Cortex of kidney (tissue), 1 donor: ENCODE results near the gene HIPK2.

Experiments used
- DNase-seq: peaks from one replicate; lab custom pipeline; 2025; lab: John Stamatoyannopoulos, UW

The HIPK2 gene

GRCh38 chr7:139735466-139735865 lies 42.3 kb downstream of the HIPK2 start:
- DNase-seq, result no peak

DNA sequence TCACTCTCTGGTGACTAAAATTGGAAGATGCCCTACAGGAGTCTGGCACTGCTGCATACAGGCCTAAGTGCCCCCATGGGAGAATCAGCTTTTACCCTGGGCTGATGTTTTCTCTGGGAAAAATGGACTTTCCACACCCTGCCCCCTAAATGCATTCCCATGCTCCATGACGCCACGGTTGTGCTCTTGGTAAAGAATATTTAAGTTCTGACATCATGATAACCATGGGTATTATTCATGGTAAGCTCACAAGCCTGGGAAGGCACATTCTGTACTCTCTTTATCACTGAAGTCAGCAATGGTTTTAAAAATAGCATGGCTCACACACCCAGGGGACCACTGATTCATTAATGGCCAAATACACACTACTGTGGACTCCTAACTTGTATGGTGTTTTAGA lies 43.4 kb downstream of the HIPK2 start:
- DNase-seq, result no peak

DNA sequence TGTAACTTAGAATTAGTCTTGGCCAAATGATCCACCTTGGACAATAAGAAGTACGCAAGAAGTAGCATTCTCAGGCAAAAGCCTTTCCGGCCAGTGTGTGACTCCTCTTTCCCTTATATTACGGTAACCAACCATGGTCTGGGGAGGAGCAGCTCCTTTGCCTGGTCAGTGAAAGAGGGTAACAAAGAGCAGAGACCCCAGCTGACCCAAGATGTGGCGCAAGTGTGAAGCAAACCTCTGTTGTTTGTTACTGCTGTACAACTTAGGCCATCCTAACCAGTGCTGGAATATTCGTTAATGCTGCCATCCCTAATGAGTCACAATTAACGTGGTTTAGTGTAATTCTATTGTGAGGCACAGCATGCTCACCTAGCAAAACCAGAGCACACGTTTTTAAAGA lies 44.0 kb downstream of the HIPK2 start:
- no peak for DNase-seq

- DNase-seq, result no peak
Measured at GRCh38 chr7:139732471-139733167, 45.2 kb downstream of the HIPK2 start.

DNA sequence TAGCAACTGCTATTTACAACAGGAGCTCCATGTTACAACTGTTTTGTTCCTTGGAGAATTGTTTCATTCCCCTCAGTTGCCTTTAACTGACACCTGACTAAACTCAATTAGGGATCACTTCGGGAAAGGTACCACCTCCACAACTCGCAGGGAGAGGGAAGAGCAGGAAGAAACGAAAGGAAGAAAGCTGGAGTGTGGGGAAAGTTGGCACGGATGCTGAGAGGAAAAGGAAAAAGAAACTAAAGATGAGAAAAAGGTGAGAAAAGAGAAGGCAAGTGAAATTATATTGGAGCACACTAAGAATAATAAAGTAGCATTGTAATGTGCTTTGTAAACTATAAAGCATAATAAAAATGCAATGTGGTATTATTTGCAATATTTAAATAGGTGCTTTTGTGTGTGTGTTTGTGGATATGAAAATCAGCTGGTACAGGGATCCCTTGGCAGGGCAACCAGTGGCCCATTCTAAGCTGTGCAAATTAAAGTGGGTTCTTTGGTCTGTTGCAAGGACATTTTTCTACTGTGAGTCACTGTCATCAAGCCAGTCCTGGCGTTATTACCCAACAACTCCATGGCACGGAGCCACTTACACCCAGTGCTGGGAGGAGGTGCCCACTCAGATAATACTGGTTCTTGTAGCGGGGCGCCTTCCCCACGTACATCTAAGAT lies 45.9 kb downstream of the HIPK2 start:
- no peak for DNase-seq

DNA sequence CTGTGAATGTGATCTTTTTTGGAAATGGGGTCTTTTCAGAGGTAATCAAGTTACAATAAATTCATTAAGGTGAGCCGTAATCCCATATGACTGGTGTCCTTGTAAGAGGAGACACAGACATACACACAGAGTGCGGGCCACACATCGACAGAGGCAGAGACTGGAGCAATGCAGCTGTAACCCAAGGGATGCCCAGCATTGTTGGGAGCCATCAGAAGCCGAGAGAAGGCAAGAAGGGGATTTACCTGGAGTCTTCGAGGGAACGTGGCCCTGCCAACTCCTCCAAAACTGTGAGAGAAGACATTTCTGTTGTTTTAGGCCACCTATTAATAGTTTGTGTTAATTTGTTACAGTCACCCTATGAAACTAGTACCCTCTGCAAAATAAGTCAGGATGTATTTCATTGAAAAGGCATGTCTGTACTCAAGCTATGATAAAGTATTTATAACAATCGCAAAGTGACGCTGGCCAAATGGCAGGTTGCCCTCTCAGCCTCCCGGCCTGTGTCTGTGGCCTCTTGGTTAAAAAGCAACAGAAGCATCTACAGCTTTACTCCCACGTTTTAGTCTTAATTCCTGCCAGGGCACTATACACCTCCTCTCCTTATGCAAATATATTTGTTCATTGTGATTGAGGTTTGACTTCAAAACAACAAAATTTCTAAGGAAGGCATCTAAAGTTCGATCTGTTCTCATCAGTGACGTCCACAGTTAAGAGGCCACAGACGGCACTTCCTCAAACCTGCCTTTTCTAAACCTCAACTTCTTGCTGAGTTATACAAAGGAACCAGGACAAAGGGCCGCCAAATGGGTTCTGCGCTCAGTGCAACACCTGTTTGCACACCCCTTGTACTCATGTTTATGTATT lies 46.8 kb downstream of the HIPK2 start:
- DNase-seq, result no peak

- DNase-seq, result no peak
Measured at GRCh38 chr7:139728203-139728602, 49.6 kb downstream of the HIPK2 start.

GRCh38 chr7:139727151-139727705 lies 50.6 kb downstream of the HIPK2 start:
- DNase-seq, result no peak

- no peak for DNase-seq
Measured at GRCh38 chr7:139726485-139726869, 51.3 kb downstream of the HIPK2 start.

DNA sequence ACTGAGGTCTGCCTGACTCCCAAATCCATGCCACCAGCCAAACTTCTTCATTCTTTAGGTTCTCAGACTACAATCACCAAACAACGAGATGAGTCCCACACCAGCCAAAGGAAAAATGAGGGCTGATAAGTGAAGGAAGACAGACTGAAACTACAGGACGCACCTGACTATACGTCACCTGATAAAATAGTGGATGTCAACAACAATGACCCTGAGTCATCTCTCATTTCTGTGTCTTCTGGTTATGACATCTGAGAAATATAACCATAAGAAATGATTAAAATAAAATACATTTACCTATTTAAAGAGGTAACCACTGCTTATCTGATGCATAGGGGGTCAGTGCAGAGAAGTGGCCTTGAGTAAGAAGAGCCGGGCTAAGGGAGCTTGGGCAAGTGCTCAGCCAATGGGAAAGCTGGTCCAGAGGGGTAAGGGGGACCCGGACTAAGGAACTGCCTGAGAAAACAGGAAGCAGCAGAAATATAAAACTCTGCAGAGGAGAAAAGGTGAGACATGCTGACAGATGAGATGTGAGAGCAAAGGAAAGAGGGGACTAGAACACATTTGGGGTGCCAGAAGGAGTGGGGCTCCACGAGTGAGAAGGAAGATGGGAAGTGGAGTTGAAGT lies 51.8 kb downstream of the HIPK2 start:
- no peak for DNase-seq

DNA sequence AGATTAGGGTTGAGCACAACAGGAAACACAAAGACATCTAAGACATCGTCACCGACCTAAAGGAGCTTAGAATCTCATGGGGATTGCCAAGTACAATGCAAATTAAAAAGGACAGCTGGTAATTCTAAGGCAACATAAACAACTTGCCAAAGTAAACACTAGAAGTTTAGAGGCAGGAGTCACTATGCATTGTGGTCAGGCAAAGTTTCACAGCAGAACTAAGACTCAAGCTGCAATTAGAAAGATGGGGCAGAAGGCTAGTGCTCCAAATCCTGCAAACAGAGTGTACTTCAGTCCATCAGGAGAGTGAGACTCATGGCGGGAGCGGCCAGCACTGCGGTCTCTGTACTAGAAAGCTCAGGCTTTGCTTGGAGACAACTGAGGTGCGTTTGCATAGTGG lies 52.7 kb downstream of the HIPK2 start:
- DNase-seq, result no peak

DNA sequence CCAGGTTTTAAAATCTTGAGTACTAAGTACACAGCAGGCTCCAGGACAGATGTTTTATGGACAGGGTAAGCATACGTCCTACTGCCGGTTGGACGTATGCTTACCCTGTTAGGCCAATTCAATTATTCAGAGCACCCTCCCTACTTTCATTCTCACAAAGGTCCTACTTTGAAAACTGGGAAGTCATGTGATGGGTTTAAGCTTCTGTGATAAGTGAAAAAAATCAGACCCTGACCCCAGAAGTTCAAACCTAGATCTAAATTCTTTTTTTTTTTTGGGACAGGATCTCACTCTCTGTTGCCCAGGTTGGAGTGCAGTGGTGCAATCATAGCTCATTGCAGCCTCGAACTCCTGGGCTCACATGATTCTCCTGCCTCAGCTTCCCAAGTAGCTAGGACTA lies 55.2 kb downstream of the HIPK2 start:
- no peak for DNase-seq

DNA sequence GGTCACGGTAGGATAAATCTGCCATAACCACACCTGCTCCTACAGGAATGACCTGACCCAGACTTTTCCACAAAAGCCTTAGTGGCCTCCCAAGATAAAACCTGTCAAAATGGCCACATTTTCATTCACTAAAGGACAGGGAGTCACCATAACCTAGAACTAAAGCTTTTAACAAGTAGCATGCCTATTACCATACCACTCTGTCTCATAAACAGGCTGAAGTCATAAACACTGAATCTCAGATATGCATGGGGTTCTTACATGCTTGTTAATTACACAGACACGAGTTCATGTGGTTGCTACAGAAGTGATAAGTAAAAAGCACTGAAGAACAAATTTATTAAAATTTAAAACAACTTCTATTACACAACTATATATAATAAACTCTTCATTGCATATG lies 56.0 kb downstream of the HIPK2 start:
- DNase-seq, result no peak

DNA sequence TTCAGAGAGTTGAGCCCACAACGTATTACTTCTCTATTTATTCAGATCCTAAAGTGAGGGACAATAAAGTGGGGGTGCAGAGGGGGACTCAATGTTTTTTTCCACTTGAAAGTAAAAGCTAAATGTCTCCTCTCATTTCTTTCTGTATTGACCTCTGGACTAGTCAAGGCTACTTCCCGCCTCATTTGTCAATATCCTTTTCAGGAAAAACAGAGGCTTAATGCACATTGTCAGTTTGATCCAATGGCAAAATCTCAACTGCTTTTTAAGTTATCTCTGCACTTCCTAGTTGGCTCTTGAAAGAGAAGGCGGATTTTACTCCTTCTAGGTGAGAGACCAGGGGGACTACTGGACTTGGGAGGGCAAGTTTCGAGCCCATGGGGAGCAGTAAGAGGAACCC lies 56.4 kb downstream of the HIPK2 start:
- no peak for DNase-seq

DNA sequence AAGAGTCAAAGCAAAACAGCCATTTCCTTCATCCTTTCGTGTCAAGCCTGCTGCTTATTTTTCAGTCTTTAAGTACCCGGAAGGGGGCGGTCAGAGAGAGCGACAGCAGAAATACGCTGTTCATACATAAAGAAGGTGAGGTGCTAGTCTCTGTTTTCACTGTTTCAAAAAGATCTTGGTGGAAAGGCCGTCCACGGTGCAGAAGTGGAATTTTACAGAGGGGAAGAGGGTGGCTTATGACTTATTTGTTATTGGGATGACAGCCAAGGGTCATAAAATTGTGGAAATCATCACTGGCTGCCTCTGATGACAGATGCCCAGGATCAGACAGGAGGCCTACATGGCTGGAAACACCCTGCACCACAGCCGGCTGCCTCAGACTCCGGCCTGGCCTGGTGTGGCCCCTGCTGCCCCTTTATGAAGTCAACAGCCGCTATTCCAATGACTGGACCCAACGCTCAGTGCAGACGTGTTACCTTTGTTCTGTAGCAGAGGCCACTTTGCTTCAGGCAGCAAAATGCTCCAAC lies 57.0 kb downstream of the HIPK2 start:
- no peak for DNase-seq

- DNase-seq, result no peak
Measured at GRCh38 chr7:139720186-139720585, 57.6 kb downstream of the HIPK2 start.

DNA sequence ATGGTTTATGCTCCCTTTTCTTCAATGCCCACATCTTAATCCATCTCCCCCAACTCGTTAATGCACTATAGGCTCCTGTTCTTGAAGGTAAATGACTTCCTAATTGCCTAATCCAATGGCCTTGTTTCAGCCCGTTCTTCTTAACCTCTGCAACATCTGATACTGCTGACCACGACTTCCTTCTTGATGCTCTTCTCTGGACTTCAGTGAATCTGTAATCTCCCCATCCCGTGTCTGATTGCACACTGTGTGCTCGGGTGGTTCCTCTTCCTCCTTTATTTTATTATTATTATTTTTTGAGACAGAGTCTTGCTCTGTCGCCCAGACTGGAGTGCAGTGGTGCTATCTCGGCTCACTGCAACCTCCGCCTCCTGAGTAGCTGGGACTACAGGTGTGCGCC lies 58.9 kb downstream of the HIPK2 start:
- DNase-seq, result no peak

GRCh38 chr7:139718141-139718540 lies 59.7 kb downstream of the HIPK2 start:
- DNase-seq, result no peak

DNA sequence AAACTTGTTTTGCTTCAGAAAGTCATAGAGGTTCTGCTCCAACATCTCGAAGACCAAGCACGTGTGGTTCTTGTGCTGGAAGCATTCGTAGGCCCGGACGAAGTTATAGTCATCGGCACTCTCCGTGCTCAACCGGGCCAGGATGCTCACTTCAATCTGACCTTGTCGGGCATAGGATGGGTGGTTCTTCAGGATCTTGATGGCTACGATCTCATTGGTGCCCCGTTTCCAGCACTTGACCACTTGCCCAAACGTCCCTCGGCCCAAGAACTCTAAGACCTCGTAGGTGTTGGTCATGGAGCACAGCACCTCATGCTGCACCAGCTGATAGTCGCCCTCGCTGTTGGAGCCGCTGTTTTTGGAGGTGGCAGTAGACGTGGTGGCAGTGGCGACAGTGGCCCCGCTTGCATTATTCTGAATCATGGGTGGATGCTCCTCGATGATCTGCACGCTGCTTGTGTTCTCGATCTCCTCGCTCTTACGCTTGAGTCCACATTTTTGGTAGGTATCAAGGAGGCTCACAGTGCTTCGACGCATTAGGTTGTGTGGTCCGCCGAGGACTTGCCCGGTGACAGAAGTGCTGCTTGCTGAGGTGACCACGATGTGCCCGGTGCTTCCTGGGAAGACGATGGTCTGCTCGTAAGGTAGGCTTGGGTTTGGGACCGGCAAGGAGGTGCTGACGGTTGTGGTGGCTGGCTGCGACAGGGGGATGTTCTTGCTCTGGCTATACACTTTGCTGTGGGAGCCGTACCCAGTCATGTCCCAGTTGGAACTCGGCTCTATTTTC lies 61.4 kb downstream of the HIPK2 start:
- no peak for DNase-seq

GRCh38 chr7:139715194-139715815 lies 62.5 kb downstream of the HIPK2 start:
- no peak for DNase-seq
